Testis (tissue), 3 donors: ENCODE measurements around the gene ATP2A1. TPM values are rescaled to one million over a fixed set of nuclear protein-coding genes. Genes with fewer than 3 reads are reported as not detected.

Experiments
- DNase-seq: peaks from one replicate; pipeline ENCODE4 v3.0.0-alpha.2; 2019
- H3K27ac ChIP-seq, 2 donors: fragments of 200-600 bp; sonication (generic); one replicate each; pipeline ENCODE4 v1.5.1; 2019
- H3K27me3 ChIP-seq: fragments of 200-600 bp; sonication (generic); one replicate; pipeline ENCODE4 v1.5.1; 2019
- H3K36me3 ChIP-seq: fragments of 200-600 bp; sonication (generic); one replicate; pipeline ENCODE4 v1.5.1; 2017; ENCODE audit warnings: low read depth; ENCODE audit errors: missing control alignments
- H3K4me1 ChIP-seq: fragments of 200-600 bp; sonication (generic); one replicate; pipeline ENCODE4 v1.5.1; 2019
- H3K4me3 ChIP-seq, 2 donors: fragments of 200-600 bp; sonication (generic); one replicate each; pipeline ENCODE4 v1.5.1; 2017 to 2019
- H3K9me3 ChIP-seq: fragments of 200-600 bp; sonication (generic); one replicate; pipeline ENCODE4 v1.5.1; 2017
- CTCF ChIP-seq, 3 experiments: fragments of 450-650 bp in 2 of 3; fragments of 200-600 bp in 1 of 3; sonication (generic) in 1 of 3; IDR thresholded peaks; one replicate each; pipeline ENCODE4 v1.5.1; 2016 to 2019; ENCODE audit warnings: antibody characterized with exemption in 3 of 3, mild to moderate bottlenecking in 2 of 3, moderate library complexity in 1 of 3
- POLR2A ChIP-seq: fragments of 450-650 bp; IDR thresholded peaks from one replicate; pipeline ENCODE4 v1.6.1; 2017; ENCODE audit warnings: antibody characterized with exemption, mild to moderate bottlenecking, moderate library complexity
- whole genome bisulfite sequencing, 2 donors: methylation state at CpG; one replicate each; pipeline ENCODE4 v1.1.5; 2018; 5-methylcytosine and 5-hydroxymethylcytosine counted together
- intact Hi-C: fragments of 100-400 bp; cut with DNase I; formaldehyde crosslinking; loops from one replicate; pipeline ENCODE4 v1.15.1; 2023; ENCODE audit warnings: low total_unique reads
- polyA plus RNA-seq: library from polyadenylated mRNA; stranded (reverse); fragments of 350-450 nt; fragmentation: Illumina TruSeq; extraction: RNeasy Lipid Tissue Mini Kit (QIAGEN cat#74804); gene quantifications from one replicate; pipeline ENCODE4 v1.2.3, GENCODE V29; 2014; ENCODE audit warnings: low read depth, low replicate concordance; ENCODE audit not compliant: insufficient read depth
- total RNA-seq, 2 donors: library from RNA; depleted of rRNA; stranded (reverse); fragments of >200 nt; gene quantifications; one replicate each; pipeline ENCODE4 v1.2.3, GENCODE V29; 2016

Gene ATP2A1
- total and polyA plus RNA-seq, 3 donors from 2014 or later, result 9.1 to 17.3 (median 12.2) TPM

- H3K4me3 ChIP-seq, result no peak overlapping the region
- intact Hi-C loops, result no loop called here
- TF ChIP-seq CTCF (IDR thresholded peaks at IDR 0.05), result no peak
- TF ChIP-seq POLR2A, result no peak
- H3K27me3 ChIP-seq, result no peaks in the 10 kb centered on the region
- H3K4me1 ChIP-seq, result no peaks in the 10 kb centered on the region
- H3K36me3 ChIP-seq, result no peaks in the 10 kb centered on the region
- H3K27ac ChIP-seq, result no peak overlapping the region
- 84 to 85% methylated on average over 7 to 15 of the region's 15 CpGs for WGBS, 2 donors
- H3K9me3 ChIP-seq, result no peaks in the 10 kb centered on the region
- no peak for DNase-seq
Measured at GRCh38 chr16:28898266-28898665, 20.0 kb downstream of the ATP2A1 start.

- no peak overlapping the region for H3K27ac ChIP-seq
- DNase-seq, result no peak
- 82 to 89% methylated on average over 4 of the region's 4 CpGs for WGBS, 2 donors
- no peaks in the 10 kb centered on the region for H3K36me3 ChIP-seq
- no peaks in the 10 kb centered on the region for H3K27me3 ChIP-seq
- H3K9me3 ChIP-seq, result no peaks in the 10 kb centered on the region
- TF ChIP-seq POLR2A (no peak), CTCF (IDR thresholded peaks at IDR 0.05) (no peak)
- H3K4me1 ChIP-seq, result no peaks in the 10 kb centered on the region
- no peak overlapping the region for H3K4me3 ChIP-seq
- intact Hi-C loops, result no loop called here
Measured at GRCh38 chr16:28898942-28899341, 20.7 kb downstream of the ATP2A1 start.

DNA sequence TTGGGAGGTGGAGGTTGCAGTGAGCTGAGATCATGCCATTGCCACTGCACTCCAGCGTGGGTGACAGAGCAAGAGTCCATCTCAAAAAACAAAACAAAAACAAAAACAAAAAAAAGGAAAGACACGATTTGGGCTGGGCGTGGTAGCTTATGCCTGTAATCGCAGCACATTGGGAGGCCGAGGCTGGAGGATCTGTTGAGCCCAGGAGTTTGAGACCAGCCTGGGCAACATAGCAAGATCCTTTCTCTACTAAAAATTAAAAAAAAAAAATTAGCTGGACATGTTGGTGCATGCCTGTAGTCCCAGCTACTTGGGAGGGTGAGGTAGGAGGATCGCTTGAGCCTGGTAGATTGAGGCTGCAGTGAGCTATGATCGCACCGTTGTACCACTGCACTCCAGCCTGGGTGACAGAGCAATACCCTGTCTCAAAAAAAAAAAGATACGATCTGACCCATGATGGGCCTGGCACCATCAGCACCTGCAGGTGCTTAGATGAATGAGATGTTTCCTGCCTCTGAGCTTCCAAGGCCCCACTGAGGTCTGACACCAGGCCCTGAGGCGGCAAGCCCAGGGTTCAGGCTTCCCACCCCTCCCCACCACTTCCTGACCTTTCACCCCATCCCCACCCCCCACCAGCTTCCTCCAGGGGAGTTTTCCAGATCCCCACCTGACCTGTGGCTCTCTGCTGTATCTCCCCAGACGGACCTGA lies 21.7 kb downstream of the ATP2A1 start:
- Histone ChIP-seq H3K4me3 (no peak overlapping the region), H3K36me3 (no peaks in the 10 kb centered on the region), H3K9me3 (no peaks in the 10 kb centered on the region), H3K27ac (no peak overlapping the region), H3K4me1 (no peaks in the 10 kb centered on the region), H3K27me3 (no peaks in the 10 kb centered on the region)
- intact Hi-C loops, result no loop called here
- 92 to 96% methylated on average over 11 of the region's 11 CpGs for WGBS, 2 donors
- TF ChIP-seq CTCF (IDR thresholded peaks at IDR 0.05) (no peak), POLR2A (no peak)
- no peak for DNase-seq

DNA sequence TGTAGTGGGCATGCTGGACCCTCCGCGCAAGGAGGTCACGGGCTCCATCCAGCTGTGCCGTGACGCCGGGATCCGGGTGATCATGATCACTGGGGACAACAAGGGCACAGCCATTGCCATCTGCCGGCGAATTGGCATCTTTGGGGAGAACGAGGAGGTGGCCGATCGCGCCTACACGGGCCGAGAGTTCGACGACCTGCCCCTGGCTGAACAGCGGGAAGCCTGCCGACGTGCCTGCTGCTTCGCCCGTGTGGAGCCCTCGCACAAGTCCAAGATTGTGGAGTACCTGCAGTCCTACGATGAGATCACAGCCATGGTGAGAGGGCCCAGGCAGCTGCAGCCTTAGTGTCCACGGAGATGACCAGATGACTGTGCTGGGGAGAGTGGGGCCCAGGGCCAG lies 22.3 kb downstream of the ATP2A1 start:
- H3K27ac ChIP-seq, result no peak overlapping the region
- no peak overlapping the region for H3K4me3 ChIP-seq
- H3K4me1 ChIP-seq, result no peaks in the 10 kb centered on the region
- 93 to 94% methylated on average over 25 of the region's 25 CpGs for WGBS, 2 donors
- intact Hi-C loops, result no loop called here
- H3K27me3 ChIP-seq, result no peaks in the 10 kb centered on the region
- no peaks in the 10 kb centered on the region for H3K9me3 ChIP-seq
- H3K36me3 ChIP-seq, result no peaks in the 10 kb centered on the region
- DNase-seq, result no peak
- TF ChIP-seq CTCF (IDR thresholded peaks at IDR 0.05) (no peak), POLR2A (no peak)

DNA sequence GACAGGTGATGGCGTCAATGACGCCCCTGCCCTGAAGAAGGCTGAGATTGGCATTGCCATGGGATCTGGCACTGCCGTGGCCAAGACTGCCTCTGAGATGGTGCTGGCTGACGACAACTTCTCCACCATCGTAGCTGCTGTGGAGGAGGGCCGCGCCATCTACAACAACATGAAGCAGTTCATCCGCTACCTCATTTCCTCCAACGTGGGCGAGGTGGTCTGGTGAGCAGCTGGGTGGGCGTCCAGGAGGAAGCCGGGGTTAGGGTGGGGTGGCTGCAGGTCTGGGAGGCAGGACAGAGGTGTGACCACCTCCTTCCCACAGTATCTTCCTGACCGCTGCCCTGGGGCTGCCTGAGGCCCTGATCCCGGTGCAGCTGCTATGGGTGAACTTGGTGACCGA lies 23.6 kb downstream of the ATP2A1 start:
- H3K27me3 ChIP-seq, result no peaks in the 10 kb centered on the region
- intact Hi-C loops, result no loop called here
- WGBS, 2 donors, result 92% methylated on average over 15 of the region's 15 CpGs; no CpG with 5 or more reads in 1 of the 2 donors
- no peak for DNase-seq
- H3K9me3 ChIP-seq, result no peaks in the 10 kb centered on the region
- H3K4me1 ChIP-seq, result no peaks in the 10 kb centered on the region
- H3K36me3 ChIP-seq, result no peaks in the 10 kb centered on the region
- TF ChIP-seq POLR2A (no peak), CTCF (IDR thresholded peaks at IDR 0.05) (no peak)
- H3K4me3 ChIP-seq, result no peak overlapping the region
- H3K27ac ChIP-seq, result no peak overlapping the region
